ENCODE data around the gene IKZF3.
"Not testable (repeated sequence)": the region's sequence is repeated elsewhere in the genome, so short reads cannot be mapped to it uniquely, and the experiment has no call there.

Gene IKZF3

DNA sequence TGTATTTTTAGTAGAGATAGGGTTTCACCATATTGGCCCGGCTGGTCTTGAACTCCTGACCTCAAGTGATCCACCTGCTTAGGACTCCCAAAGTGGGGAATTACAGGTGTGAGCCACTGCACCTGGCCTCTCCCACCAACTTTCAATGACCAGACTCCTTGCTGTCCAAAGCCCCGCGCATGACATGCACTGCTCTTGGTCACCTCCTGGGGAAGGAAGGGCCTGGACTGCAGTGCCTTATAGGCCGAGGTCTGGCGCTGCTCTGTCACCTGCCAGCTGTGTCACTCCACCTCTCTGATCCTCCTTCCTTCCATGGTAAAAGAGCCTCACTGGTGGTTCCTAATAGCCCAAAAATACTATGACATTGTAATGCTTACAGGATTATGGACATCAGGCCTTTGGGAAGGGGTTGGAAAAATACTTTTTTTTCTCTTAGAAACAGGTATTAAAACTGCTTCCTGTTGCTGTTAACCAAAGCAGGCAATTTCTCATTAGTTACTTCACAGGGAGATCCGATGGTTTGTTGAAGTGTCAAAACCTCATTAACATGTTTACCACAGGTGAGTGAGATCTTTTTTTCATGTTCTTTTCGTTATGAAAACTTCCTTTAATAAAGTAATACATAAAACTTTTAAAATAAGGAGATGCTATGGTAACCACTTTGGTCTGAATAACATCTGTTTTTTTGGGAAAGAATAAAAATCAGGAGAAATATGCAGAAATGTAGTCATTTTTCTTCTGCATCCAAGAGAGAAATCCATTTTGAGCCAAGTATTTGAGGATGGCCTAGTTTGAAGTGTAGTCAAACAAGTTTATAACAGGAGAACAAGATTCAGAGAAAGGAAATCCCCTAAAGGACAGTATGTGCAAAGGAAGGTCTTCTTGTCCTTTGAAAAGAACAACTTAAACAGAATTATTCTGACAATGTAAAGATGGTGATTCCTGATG is 90.9 kb downstream of the IKZF3 start:
- no peak for DNase-seq (ENCODE audit: low read depth)
- TF ChIP-seq, protein P1, sequence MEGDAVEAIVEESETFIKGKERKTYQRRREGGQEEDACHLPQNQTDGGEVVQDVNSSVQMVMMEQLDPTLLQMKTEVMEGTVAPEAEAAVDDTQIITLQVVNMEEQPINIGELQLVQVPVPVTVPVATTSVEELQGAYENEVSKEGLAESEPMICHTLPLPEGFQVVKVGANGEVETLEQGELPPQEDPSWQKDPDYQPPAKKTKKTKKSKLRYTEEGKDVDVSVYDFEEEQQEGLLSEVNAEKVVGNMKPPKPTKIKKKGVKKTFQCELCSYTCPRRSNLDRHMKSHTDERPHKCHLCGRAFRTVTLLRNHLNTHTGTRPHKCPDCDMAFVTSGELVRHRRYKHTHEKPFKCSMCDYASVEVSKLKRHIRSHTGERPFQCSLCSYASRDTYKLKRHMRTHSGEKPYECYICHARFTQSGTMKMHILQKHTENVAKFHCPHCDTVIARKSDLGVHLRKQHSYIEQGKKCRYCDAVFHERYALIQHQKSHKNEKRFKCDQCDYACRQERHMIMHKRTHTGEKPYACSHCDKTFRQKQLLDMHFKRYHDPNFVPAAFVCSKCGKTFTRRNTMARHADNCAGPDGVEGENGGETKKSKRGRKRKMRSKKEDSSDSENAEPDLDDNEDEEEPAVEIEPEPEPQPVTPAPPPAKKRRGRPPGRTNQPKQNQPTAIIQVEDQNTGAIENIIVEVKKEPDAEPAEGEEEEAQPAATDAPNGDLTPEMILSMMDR (conservative IDR thresholded peaks at IDR 0.05; ENCODE audit: low read depth, low read length) = no peak
- no peak overlapping the region for H3K4me3 ChIP-seq (ENCODE audit: low read length)

DNA sequence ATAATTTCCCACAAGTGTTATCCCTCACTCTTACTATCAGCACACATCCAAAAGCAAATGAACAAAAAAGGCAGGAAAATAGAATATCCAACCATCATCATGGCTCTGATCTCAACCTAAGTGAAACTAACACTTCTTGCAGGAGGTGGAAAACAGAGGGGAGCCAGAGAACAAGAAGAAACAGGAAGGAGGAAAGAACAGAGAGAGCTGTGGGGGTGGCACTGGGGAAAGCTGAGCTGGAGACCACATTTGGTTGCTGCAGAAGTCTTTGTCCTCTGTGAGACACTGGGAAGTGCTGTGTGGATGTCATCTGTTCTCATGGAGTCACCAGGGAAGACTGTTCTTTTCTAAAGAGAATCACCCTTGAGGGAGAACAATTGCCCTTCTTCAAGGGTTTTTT is 91.7 kb downstream of the IKZF3 start:
- no peak for DNase-seq (ENCODE audit: low read depth)
- TF ChIP-seq, protein P1 (conservative IDR thresholded peaks at IDR 0.05; ENCODE audit: low read depth, low read length) = no peak
- H3K4me3 ChIP-seq (ENCODE audit: low read length) = no peak overlapping the region

DNA sequence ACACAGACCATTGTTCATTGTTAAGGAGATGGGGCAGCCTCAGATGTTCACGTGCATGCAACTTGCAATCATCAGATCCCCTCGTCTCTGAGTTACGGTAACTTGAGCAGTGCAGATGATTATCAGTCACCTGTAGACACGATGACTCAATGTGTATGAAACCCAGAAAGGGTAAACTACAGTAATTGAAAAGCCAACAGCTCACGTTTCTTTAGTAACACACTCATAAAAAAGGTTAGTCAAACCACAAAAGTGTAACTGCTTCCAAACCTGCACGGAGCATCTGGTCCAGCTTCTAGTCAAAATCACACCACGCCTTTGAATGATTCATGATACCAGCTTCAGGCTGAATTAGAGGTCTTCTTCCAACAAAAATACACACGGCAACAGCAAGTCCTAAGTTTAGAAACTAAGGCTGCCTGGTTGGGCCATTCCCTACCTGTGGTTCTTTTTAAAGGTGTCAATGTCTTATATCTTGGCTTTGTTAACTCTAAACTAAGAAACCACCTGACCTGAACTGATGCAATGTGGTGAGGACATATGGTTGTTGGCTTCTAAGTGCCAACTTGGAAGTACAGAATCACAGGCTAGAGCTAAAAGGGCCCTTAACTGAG is 94.0 kb downstream of the IKZF3 start:
- DNase-seq (ENCODE audit: low read depth) = peak; percentile 11
- no peak overlapping the region for H3K4me3 ChIP-seq (ENCODE audit: low read length)

DNA sequence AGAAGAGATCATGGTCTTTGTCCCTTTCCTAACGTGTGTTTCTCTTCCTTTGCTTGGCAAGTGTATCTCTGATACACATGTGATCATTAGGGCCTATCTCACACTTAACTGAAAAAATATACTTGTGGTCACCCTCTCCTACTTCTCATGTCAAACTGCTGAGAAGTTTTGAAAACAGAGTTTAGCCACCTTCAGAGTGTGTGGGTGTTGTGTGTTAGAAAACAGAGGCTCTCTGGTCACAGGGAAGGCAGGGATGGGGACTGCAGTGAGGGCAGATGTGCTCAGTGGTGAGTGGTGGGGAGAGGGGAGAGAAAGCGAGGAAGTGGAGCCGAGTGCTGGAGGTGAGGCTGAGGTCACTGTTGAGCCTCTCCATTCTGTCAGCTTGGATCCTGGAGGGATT is 97.0 kb downstream of the IKZF3 start:
- no peak overlapping the region for H3K4me3 ChIP-seq (ENCODE audit: low read length)
- DNase-seq (ENCODE audit: low read depth) = no peak
- TF ChIP-seq, protein P1 (conservative IDR thresholded peaks at IDR 0.05; ENCODE audit: low read depth, low read length) = no peak

More for the DNA sequence above, 94.0 kb downstream of the IKZF3 start:
- TF ChIP-seq, protein P1 (conservative IDR thresholded peaks at IDR 0.05; ENCODE audit: low read depth, low read length) = no peak

DNA sequence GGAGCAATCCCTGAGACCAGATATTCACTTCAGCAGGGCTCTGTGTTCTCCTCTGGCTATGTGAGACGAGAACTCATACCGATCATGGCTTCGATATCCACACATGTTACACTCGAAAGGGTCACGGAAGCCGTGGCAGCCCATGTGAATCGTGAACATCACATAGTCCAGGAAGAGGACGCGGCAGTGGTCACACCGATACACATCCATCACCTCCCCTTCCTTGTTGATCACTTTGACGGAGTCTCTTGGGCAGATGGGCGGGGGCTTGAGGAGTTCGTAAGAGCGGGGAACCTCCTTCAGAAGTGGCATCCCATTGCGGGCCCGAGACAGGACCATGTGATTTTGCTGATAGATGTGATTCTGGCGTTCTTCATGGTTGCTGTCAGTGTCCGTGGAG is 98.3 kb downstream of the IKZF3 start:
- DNase-seq (ENCODE audit: low read depth) = no peak
- no peak overlapping the region for H3K4me3 ChIP-seq (ENCODE audit: low read length)
- TF ChIP-seq, protein P1 (conservative IDR thresholded peaks at IDR 0.05; ENCODE audit: low read depth, low read length) = no peak

DNA sequence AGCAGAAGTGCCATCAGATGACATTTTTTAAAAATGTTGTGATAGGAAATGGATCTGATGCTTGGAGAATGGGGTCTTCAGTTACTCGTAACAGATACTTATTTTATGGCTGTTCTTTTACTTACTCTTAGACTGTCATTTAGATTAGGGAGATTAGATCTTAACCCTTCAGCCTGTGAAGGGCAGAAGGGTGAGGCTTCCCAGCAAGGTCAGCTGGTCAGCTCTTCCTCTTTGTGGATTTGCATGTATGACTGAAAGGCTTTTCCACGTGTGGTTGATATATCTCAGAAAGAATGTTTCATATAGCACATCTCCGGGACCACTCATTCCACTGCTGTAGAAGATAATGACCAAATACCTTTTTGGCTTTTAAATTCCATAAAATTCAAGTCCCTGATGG is 98.9 kb downstream of the IKZF3 start:
- no peak overlapping the region for H3K4me3 ChIP-seq (ENCODE audit: low read length)
- TF ChIP-seq, protein P1 (conservative IDR thresholded peaks at IDR 0.05; ENCODE audit: low read depth, low read length) = no peak
- no peak for DNase-seq (ENCODE audit: low read depth)

DNA sequence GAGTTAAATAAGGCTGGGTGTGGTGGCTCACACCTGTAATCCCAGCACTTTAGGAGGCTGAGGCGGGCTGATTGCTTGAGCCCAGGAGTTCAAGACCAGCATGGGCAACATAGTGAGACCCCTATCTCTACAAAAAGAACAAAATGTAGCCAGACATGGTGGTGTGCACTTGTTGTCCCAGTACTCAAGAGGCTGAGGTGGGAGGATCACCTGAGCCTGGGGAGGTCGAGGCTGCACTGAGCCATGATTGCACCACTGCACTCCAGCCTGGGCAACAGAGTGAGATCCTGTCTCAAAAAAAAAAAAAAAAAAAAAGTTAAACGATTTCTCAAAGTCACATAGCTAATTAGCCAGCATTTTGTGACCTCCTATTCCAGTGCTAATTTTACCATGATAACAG is 99.9 kb downstream of the IKZF3 start:
- not testable (repeated sequence) for H3K4me3 ChIP-seq (ENCODE audit: low read length)

More for the DNA sequence above, 99.9 kb downstream of the IKZF3 start:
- DNase-seq (ENCODE audit: low read depth) = not testable (repeated sequence)

All from retinal pigment epithelial cell (primary cell).